ENCODE results near the gene PCBP2.
A peak's percentile ranks its signal among the peaks of the same experiment; 100 is the strongest.
"Not testable (repeated sequence)": the region's sequence is repeated elsewhere in the genome, so short reads cannot be mapped to it uniquely, and the experiment has no call there.

The PCBP2 gene

DNA sequence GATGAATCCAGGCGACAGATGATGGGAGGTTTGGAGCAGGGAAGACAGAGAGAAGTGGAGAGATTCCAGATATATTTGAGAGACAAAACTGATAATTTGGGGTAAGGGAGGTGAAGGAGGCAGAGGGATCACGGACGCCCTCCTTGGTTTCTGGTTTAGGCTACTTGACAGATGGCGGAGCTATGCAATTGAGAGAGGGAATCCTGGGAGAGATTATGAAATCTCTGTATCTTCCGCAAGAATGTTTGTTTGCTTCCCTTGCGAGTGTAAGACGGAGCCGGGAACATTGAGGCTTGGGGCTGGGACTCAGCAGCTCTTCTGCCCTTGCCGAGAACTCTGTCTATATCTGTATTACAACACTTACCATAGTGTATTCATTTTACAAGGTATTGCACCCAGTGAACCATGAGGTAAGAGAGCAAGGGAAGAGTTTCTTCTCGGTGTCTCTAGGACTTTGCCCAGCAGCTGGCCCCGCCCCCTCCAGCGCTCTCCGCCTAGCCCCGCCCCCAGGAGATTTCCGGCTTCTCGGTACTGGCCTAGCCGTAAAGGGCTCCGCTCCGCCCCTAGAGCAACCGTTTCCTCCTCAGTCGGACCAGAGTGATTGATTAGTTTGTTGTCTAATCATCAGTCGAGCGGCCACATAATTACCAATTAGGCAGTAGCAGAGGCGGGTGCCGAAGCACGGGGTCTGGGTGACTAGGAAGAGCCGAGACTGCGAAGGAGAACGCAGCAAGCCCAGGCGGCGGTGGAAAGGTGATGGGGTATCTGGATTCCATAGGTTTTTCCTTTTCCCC, 10.7 kb upstream of the PCBP2 start, which contains the start of gene PRR13:
PRR13 (plus strand) TSS at position 695 of the 794 bp plus-strand sequence. CDS start 981 bp downstream, outside the sequence.
- DNase-seq (ENCODE audit: low read depth): peak; percentile 100

DNA sequence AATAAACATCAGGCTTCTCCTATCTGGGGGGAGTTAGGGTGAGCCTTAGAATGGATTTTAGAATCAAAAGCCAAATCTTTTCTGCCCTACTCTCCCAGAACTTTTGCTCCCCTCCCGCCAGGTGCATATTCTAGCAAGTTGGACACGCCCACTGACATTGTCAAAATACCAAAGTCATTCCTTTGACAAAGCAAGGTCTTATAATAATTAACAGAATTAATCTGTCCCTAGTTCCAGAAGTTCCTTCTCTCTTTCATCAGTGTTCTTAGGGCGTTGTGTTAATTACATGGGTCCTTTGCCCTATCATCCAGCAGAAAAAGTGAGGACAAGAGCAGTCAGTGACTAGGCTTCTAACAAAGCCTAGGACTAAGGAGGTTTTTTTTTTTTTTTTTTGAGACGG, 7.9 kb upstream of the PCBP2 start:
- DNase-seq (ENCODE audit: low read depth): no peak

DNA sequence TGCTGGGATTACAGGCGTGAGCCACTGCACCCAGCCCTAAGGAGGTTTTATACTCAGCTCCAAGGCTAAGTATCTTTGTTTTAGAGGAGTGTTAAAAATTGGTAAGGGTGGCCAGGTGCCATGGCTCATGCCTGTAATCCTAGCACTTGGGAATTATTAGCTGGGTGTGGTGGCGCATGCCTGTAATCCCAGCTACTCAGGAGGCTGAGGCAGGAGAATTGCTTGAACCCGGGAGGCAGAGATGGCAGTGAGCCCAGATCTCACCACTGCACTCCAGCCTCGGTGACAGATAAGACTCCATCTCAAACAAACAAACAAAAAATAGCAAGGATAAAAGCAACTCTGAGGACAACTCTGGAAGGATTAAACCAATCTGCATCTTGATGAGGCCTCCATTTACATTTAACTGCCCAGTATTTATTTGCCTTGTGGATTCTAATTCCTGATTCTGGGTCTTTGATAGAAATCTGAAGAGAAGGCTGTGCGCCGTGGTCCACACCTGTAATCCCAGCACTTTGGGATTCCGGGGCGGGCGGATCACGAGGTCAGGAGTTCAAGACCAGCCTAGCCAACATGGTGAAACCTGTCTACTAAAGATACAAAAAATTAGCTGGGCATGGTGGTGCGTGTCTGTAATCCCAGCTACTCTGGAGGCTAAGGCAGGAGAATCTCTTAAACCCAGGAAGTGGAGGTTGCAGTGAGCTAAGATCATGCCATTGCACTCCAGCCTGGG, 7.1 kb upstream of the PCBP2 start:
- not testable (repeated sequence) for DNase-seq (ENCODE audit: low read depth)

DNA sequence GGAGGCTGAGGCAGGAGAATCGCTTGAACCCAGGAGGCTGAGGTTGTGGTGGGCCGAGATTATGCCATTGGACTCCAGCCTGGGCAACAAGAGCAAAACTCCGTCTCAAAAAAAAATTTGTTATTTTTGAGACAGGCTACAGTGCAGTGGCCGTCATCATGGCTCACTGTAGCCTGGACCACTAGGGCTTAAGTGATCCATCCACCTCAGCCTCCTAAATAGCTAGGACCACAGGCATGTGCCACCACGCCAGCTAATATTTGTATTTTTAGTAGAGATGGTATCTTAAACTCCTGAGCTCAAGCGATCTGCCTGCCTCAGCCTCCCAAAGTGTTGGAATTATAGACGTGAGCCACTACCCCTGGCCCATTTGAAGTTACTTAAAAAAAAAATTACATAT, 966 bp upstream of the PCBP2 start:
- DNase-seq (ENCODE audit: low read depth): no peak

DNA sequence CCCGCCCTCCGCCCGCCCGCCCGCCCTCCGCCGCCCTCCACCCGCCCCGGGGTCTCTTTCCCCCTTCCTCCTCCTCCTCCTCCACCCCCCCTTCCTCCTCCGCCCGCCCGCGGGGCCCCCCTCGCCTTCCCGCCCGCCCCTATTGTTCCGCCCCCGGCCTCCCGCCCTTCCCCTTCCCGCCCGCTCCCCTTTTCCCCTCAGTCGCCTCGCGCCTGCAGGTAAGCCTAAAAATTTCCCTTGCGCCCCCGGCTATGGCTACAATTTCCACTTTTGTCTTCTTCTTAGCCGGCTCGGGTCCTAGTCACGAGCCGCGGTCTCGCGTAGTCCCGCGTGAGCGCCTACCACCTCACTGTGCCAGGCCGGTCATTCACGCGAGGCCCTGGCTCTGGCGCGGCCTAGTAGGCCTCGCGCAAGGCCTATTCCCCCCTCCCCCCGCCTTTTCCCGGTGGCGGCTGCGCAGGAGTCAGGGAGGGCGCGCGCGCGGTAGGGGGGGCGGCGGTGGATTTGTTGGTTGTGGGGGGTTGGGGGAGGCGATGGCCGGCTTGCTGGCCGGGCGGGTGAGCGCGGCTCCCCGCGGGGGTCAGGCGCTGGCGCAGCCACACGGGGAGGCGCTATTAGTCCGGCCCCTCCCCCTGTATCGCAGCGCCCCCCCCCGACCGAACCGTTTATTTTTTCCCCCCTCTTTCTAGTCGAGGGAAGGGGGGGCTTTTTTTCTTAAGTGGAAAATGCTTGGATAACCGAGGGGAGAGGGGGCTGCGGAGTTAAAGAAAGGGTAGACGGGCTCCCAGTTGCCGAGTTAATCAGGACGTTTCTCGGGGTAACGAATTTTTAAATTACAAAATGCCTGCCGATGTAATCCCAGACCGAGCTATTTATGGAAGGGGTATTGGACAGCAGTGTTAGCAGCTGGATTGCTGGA, 516 bp downstream of the PCBP2 start:
- peak; percentile 88 for DNase-seq (ENCODE audit: low read depth)

DNA sequence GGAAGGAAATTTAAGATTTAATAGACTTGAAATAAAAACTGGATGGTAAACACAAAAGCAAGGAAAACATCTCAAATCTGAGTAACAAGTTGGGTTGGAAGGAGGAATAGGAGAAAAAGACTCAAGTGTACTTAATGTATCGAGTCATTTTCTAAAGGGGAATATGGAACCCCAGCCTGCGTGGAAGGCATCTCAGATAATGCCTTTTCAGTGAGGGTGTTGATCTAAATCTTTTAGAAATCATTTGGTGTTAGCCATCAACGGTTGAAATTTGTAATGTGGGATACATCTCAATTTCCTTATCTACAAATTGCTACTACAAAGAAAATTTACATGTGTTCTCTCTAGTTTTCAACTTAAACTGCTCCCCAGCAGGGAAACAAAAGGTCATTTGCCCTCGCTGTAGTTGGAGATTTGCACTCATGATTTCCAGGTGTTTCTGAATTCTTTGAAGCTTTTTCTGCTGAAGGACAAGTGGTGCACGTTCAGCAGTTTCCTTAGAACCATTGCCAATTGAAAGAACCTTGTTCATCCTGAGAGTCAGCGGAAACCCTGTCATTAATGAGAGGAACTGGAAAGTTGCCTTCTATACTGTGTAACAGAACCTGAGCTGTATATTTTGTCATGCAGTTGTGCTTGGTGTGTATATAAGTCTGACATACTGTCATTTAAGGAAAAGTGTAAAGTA, 2.2 kb downstream of the PCBP2 start:
- no peak for DNase-seq (ENCODE audit: low read depth)

DNA sequence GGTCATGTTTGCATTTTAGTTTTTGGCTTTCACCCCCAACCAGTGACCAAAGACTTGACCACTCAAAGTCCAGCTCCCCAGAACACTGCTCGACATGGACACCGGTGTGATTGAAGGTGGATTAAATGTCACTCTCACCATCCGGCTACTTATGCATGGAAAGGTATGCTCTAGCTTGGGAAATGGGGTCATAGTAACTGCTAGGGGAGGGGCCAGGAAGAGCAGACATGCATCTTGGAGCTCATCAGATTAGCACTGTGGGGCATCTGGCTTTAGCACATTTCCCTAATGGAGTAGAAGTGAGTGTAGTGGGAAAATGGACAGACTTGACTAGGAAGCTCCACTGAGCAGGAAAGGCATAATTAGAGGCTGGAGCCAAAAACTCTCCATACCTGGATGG, 2.8 kb downstream of the PCBP2 start:
- DNase-seq (ENCODE audit: low read depth): no peak

DNA sequence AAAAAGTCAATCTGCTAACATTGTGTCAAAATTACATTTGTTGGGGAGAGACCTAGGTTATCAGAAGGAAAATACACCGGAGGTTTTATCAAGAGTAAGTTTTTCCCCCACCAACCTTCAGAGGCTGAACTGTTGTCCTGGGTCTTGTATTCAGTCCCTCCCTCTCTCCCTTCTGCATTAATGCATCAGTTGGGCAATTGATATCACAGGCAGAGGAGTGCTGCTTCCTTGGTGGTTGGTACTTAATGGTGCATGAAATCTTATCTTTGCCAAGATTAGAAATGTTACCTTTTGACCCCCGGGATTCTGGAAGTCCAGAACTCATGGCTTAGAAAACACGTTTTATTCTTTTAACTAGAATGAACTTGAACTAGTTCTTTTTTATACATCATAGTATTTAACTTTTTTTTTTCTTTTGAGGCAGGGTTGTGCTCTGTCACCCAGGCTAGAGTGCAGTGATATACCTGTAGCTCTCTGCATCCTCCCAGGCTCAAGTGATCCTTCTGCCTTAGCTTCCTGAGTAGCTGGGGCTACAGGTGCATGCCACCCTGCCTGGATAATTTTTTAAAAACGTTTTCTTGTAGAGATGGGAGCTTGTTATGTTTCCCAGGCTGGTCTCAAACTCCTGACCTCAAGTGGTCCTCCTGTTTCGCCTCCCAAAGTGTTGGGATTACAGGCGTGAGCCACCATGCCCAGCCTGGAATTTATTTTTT, 4.9 kb downstream of the PCBP2 start:
- no peak for DNase-seq (ENCODE audit: low read depth)

DNA sequence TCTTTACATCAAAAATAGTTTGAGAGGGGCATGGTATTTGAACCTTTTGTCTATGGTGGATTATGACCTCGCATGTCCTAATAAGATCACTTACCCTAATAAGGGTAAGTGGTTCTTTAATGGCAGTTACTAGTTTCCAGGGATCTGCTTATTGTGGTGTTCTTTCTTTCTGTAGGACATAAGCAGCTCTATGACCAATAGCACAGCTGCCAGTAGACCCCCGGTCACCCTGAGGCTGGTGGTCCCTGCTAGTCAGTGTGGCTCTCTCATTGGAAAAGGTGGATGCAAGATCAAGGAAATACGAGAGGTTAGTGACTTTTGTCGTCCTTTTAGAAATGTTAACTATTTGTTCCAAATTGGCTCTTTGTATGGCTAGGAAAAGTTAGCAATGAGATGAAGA, 7.2 kb downstream of the PCBP2 start:
- DNase-seq (ENCODE audit: low read depth): no peak

DNA sequence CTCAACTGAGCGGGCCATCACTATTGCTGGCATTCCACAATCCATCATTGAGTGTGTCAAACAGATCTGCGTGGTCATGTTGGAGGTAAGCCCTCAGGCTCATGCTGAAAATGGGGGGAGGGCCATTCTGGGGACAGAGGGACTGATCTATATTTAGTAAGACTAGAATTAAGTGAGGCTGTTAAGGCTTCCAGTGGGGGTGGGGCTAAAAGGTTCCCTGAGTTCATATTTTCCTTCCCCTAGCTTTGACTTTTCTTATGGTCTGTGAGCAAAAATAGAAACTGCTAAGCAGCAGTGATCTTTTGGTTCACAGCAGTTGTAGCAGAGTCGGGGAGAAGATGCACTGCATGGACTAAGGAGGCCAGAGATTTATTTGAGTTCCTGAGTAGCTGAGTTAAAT, 9.2 kb downstream of the PCBP2 start:
- DNase-seq (ENCODE audit: low read depth): no peak

DNA sequence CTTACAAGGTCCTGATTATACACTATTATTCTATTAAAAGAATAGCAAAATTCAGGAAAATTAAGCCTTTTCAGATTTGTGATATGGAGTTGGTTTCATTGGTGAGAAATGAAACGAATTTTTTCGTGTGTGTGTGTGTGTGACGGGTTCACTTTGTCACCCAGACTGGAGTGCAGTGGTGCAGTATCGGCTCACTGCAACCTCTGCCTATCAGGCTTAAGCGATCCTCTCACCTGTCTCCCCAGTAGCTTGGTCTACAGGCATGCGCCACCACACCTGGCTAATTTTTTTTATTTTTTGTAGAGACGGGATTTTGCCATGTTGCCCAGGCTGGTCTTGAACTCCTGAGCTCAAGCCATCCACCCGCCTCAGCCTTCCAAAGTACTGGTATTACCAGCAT, 9.7 kb downstream of the PCBP2 start:
- DNase-seq (ENCODE audit: low read depth): no peak

DNA sequence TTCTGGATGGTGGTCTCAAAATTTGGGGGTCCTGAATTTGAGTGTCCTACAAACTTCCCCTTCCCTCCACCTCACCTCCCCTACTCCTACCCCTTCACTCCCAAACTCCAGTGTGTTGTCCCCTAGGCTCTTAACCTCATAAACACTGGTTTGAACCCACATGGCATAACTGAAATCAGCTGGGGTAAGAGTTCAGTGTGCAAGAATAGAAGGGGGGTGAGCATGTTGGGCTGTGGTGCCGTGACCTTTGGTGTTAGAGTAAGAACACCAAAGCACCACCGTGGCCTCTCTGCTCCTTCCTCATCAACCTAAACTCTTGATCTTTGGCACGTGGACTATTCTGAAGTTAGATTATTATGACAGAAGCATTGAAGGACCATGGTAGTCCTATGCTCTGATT, 11.0 kb downstream of the PCBP2 start:
- no peak for DNase-seq (ENCODE audit: low read depth)

DNA sequence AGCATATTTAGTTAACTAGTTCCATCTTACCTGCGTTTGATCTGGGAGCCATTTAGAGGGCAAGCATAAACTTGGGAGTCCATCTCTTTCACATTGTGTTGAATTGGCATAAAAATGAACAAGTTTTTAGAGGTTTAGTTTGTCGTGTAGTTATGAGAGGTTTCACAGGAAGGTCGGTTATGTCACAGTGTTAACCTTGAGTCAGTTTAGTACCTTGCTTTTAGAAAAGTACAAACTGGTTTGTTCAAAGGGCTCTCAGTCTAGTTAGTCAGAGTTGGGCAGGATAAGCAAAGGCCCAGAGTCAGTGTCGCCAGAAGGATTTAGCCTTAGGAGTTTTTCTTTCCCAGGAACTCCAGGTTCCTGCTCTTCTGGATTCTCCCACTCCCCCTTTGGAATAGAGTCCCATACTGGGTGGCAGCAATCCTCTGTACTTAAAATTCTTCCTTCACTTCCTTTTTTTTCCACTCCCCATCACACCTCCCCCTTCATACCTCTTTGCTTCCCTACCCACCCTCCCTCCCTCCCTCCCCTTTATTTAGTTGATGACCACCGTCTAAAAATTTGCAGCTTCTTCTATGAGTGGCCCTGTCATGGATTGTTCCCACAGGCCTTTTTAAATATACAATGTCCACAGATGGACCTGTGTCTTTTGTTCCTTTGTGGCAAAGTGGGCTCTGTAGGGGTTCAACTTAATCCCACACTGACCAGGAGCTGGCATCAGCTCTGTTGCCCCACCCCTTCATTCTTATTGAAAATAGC, 12.1 kb downstream of the PCBP2 start:
- DNase-seq (ENCODE audit: low read depth): no peak

DNA sequence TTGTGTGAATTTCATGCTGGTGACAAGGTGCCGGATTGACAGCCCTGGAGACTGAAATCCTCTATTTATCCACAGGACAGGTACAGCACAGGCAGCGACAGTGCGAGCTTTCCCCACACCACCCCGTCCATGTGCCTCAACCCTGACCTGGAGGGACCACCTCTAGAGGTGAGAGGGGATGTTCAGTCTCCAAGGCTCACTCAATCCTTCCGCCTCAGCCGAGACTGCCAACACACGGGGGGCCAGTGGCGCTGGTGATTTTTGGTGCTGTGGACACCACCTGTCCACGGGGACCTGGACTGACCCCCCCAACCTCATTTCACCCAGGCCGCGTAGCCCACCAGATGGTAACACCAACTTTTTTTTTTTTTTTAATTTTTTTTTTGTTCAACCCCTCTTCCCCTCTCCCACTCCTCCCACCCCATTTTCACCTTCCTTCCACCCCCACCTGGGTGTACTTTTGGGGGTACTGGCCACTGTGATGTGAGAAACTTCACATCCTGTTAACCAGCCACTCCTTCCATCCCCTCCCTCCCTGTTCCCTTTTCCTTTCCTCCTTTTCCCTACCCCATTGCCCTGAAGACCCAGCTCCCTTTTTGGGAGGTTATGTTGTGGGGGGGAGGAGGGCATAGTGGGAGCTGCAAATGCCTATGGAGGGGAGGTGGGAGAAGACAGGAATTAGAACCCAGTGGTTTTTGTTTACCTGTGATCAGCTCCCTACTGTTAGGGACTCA, 12.9 kb downstream of the PCBP2 start:
- DNase-seq (ENCODE audit: low read depth): no peak

DNA sequence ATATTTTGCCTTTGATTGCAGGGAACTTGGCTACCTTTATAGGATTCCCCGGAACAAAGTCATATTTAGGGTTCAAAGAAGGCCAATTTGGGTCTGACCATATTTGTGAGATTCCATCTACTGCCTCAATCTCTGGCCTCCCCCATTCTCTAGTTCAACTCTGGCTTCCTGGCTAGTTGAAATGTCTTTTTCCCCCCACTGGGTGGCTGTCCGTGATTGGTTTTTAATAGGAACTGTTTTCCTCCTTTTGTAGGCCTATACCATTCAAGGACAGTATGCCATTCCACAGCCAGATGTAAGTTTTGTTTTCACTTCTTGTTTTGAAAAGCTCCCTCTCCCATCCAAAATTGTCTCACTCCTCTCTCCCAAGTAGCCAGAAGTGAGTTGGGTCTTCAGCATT, 13.8 kb downstream of the PCBP2 start:
- no peak for DNase-seq (ENCODE audit: low read depth)

DNA sequence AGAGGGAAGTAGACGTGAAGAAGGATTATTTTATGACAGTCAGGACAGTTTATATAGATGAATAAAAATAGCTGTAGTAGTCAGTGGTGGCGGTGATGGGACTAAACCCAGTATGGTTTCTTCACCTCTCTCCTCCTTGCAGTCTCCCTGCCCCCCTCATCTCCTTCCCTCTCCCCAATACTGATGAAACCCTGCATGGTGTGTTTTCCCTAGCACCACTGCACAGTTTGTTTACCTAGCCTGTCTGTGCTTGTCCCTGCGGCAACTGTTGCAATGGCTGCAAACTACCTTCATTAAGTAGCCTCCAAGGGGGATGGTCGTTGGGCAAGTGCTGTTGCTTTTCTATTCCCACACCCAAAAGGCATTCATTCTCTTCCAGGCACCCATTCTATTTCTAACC, 14.7 kb downstream of the PCBP2 start:
- DNase-seq (ENCODE audit: low read depth): no peak

DNA sequence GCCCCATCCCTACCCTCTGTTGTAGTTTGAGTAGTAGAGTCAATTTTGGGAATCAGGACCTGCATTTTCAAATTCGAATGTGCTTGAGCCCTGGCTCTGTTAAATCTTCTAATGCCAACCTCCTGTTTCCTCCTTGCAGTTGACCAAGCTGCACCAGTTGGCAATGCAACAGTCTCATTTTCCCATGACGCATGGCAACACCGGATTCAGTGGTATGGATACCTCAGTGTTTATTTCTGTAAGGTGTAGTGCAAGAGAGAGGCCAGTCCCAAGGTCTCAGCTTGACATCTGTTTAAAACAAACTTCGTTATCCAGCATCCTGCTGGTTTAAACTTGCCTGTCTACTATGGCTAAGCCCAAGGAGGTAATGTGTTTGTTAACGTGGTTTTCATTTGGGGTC, 15.2 kb downstream of the PCBP2 start:
- no peak for DNase-seq (ENCODE audit: low read depth)

DNA sequence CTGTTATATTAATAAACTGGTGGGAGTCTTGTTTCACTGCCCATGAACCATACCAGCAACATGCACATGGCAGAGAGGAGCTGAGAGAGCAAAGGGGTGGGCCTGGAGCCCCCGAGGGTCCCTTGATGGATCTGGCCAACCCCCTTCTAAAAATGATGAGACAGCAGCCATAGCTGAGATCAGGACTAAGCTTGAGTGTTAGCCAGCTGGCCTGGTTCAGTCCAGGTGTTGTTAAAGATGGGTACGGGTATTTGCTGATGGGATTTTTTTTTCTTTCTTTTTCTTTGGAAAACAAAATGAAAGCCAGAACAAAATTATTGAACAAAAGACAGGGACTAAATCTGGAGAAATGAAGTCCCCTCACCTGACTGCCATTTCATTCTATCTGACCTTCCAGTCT, 16.0 kb downstream of the PCBP2 start:
- no peak for DNase-seq (ENCODE audit: low read depth)

DNA sequence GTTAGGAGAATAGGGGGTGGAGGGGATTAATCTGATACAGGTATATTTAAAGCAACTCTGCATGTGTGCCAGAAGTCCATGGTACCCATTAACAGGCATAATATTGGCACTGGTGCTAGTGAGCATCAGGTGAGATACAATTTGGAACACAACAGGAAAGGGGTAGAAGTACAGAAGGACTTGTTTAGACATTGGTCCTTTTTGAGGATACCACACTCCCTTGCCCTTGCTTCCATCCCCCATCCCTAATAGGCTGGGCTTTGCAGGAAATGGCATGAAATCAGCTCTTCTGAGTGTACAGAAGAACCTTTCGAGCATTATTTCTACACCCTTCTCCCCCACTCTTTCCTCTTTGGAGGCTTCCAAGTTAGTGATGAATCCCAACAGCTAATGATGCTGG, 16.4 kb downstream of the PCBP2 start:
- DNase-seq (ENCODE audit: low read depth): no peak

DNA sequence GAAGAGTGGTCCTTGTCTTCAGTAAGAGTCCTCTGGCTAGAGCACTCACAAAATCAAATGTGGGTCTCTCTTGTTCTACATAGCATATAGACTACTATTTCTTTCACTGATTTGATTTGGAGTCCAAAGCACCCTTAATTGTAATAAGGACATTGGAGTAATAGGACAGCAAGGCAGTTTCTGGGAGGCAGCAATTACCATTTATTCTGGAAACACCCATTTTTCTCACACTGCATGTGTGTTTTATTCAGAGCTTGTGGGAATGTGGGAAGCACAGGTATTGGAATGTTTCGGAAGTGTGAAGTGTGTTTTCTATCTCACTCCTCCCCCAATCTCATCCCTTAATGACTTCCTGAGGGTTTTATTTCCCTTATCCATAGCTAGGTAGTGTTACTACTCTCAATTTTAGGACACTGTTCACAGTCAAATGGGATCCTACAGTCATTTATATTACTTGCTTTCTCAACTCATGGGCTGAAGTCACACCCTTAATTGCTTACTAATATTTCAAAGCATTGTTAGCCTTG, 20.2 kb downstream of the PCBP2 start:
- DNase-seq (ENCODE audit: low read depth): no peak

Measured in EH (cell line).